SK-N-MC (cell line): ENCODE data around the gene SYNGR1.

Experiments used
- DNase-seq: peaks from one replicate; pipeline ENCODE4 v3.0.0-alpha.2; 2011; ENCODE audit warnings: low read depth, low spot score
- H3K27ac ChIP-seq: fragments of 200-600 bp; sonication (generic); 2 replicates; pipeline ENCODE4 v1.5.1; 2016; ENCODE audit warnings: mixed run types
- H3K36me3 ChIP-seq: fragments of 200-600 bp; sonication (generic); 2 replicates; pipeline ENCODE4 v1.6.1; 2017; ENCODE audit warnings: antibody characterized with exemption, low read length, mixed read lengths; ENCODE audit not compliant: insufficient read depth
- H3K4me3 ChIP-seq: fragments of 200-600 bp; sonication (generic); 2 replicates; pipeline ENCODE4 v1.5.1; 2016
- H3K9ac ChIP-seq: fragments of 200-600 bp; sonication (generic); 2 replicates; pipeline ENCODE4 v1.8.0; 2017; ENCODE audit warnings: mixed run types, mixed read lengths; ENCODE audit not compliant: insufficient read length
- H3K9me3 ChIP-seq: fragments of 200-600 bp; sonication (generic); 2 replicates; pipeline ENCODE4 v1.6.1; 2017; ENCODE audit warnings: low read depth, mild to moderate bottlenecking, antibody characterized with exemption, low read length, moderate library complexity, mixed read lengths
- EZH2 ChIP-seq: fragments of 200-600 bp; sonication (generic); IDR thresholded peaks from one replicate; pipeline ENCODE4 v1.6.1; 2017; ENCODE audit warnings: antibody characterized with exemption
- FOXP2 ChIP-seq: optimal IDR thresholded peaks from 2 replicates; pipeline ENCODE3; 2011; ENCODE audit warnings: mild to moderate bottlenecking, moderate library complexity; ENCODE audit not compliant: insufficient read depth; ENCODE audit errors: extremely low read length, control extremely low read depth
- POLR2AphosphoS5 ChIP-seq: IDR thresholded peaks from 2 replicates; pipeline ENCODE4 v1.6.1; 2012; ENCODE audit warnings: mild to moderate bottlenecking, low read depth, low read length, borderline replicate concordance

SYNGR1 gene

GRCh38 chr22:39374191-39374590 lies 24.4 kb downstream of the SYNGR1 start:
- no peak for TF ChIP-seq FOXP2
- TF ChIP-seq EZH2, result no peak
- no peak for TF ChIP-seq POLR2AphosphoS5
- no peaks in the 10 kb centered on the region for H3K9me3 ChIP-seq
- peaks cover 6% of the 10 kb centered on the region; the same call in 1 of the 2 replicates for H3K36me3 ChIP-seq
- H3K4me3 ChIP-seq, result no peak overlapping the region
- H3K27ac ChIP-seq, result no peak overlapping the region
- no peak overlapping the region for H3K9ac ChIP-seq
- no peak for DNase-seq

GRCh38 chr22:39374801-39375200 lies 25.0 kb downstream of the SYNGR1 start:
- no peak overlapping the region for H3K4me3 ChIP-seq
- H3K27ac ChIP-seq, result no peak overlapping the region
- TF ChIP-seq EZH2 (no peak), POLR2AphosphoS5 (no peak), FOXP2 (no peak)
- H3K9ac ChIP-seq, result no peak overlapping the region
- H3K9me3 ChIP-seq, result no peaks in the 10 kb centered on the region
- H3K36me3 ChIP-seq, result peaks cover 6% of the 10 kb centered on the region; the same call in 1 of the 2 replicates
- no peak for DNase-seq

GRCh38 chr22:39375646-39376045 lies 25.9 kb downstream of the SYNGR1 start:
- peaks cover 6% of the 10 kb centered on the region; the same call in 1 of the 2 replicates for H3K36me3 ChIP-seq

GRCh38 chr22:39379756-39380730 lies 30.3 kb downstream of the SYNGR1 start:
- H3K4me3 ChIP-seq, result no peak overlapping the region
- peaks cover 6% of the 10 kb centered on the region; the same call in 1 of the 2 replicates for H3K36me3 ChIP-seq
- no peak for DNase-seq
- no peak overlapping the region for H3K9ac ChIP-seq
- H3K27ac ChIP-seq, result no peak overlapping the region
- H3K9me3 ChIP-seq, result no peaks in the 10 kb centered on the region
- no peak for TF ChIP-seq FOXP2
- TF ChIP-seq EZH2, result no peak
- TF ChIP-seq POLR2AphosphoS5, result no peak

More at GRCh38 chr22:39375646-39376045, 25.9 kb downstream of the SYNGR1 start:
- no peak for DNase-seq
- TF ChIP-seq FOXP2 (no peak), POLR2AphosphoS5 (no peak), EZH2 (no peak)
- Histone ChIP-seq H3K4me3 (no peak overlapping the region), H3K27ac (no peak overlapping the region), H3K9ac (no peak overlapping the region), H3K9me3 (no peaks in the 10 kb centered on the region)

GRCh38 chr22:39381009-39381755 lies 31.4 kb downstream of the SYNGR1 start:
- H3K36me3 ChIP-seq, result peaks cover 6% of the 10 kb centered on the region; the same call in 1 of the 2 replicates
- H3K27ac ChIP-seq, result no peak overlapping the region
- no peak for TF ChIP-seq FOXP2
- H3K9ac ChIP-seq, result no peak overlapping the region
- H3K4me3 ChIP-seq, result no peak overlapping the region
- H3K9me3 ChIP-seq, result no peaks in the 10 kb centered on the region
- DNase-seq, result no peak

- Histone ChIP-seq H3K4me3 (no peak overlapping the region), H3K9me3 (no peaks in the 10 kb centered on the region), H3K36me3 (peaks cover 6% of the 10 kb centered on the region; the same call in 1 of the 2 replicates), H3K27ac (no peak overlapping the region), H3K9ac (no peak overlapping the region)
- DNase-seq, result no peak
- TF ChIP-seq POLR2AphosphoS5 (no peak), EZH2 (no peak), FOXP2 (no peak)
Measured at GRCh38 chr22:39381930-39382329, 32.1 kb downstream of the SYNGR1 start.

GRCh38 chr22:39382410-39382809 lies 32.6 kb downstream of the SYNGR1 start:
- no peak overlapping the region for H3K9ac ChIP-seq
- no peak for DNase-seq
- H3K27ac ChIP-seq, result no peak overlapping the region
- TF ChIP-seq FOXP2 (no peak), EZH2 (no peak), POLR2AphosphoS5 (no peak)
- H3K36me3 ChIP-seq, result peaks cover 6% of the 10 kb centered on the region; the same call in 1 of the 2 replicates
- H3K9me3 ChIP-seq, result no peaks in the 10 kb centered on the region
- H3K4me3 ChIP-seq, result no peak overlapping the region
